ENCODE results near the gene NDUFS3.

DNA sequence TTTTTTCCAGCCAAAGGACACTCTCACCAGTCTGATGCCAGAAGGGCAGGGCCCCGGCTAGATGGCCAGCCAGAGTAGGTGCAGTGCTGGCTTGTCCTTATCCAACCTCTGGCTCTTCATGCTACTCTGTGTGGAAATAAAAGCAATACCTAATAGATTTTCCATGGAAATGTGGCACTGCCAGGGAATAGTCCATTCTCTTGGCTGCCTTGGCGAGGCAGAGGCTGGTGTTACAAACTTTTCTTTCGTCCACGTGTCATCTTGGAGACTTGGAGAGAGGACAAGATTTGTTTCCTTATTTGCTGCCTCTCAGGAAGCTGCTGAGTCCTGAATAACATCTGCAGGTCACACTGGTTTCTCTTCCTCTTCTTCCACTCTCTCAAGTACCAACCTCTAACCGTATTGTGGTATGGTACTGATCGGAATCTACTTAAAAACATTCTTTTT, 32.5 kb downstream of the NDUFS3 start:
- TF ChIP-seq POLR2A (IDR thresholded peaks at IDR 0.05; ENCODE audit: low read length): no peak
- TF ChIP-seq GATA1 (IDR thresholded peaks at IDR 0.05; ENCODE audit: low read depth, low read length): no peak
